Activated CD4-positive, alpha-beta T cell treated with anti-CD3 and anti-CD28 coated beads, Interleukin-2, Interleukin-4, amounts not matched to agents 100 ng/mL and 50 ng/mL, durations not matched to agents 16 hours and 8 hours (primary cell): ENCODE data around the gene OR1F1.
"Not testable (repeated sequence)": the region's sequence is repeated elsewhere in the genome, so short reads cannot be mapped to it uniquely, and the experiment has no call there.

Experiments
- DNase-seq: peaks from one replicate; pipeline ENCODE4 v3.0.0-alpha.2; 2020; ENCODE audit warnings: low spot score

Gene OR1F1

DNA sequence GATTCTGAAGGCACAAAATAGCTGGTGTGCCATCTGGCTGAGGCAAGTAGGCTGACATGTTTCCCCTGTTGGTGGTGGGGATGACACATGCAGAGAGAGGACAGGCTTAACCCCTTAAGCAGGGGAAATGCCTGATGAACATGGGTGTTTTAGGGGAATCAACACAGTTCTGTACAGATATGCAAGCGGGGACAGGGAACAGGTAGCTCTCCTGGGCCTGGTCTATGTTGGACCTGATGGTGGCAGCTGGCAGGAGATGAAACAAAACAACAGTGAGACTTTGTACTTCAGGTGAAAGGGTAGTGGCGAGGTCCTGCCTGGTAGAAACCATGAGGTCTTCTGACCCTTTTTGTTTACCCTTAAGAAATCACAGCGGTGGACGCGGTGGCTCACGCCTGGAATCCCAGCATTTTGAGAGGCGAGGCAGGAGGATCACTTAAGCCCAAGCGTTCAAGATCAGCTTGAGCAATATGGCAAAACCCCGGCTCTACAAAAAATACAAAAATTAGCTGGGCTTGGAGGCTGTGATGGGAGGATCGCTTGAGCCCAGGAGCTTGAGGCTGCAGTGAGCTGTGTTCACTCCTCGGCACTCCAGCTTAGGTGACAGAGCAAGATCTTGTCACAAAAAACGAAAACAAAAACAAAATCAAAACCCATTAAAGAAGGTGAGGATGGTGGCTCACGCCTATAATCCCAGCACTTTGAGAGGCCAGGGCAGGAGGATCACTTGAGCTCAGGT is 10.5 kb downstream of the OR1F1 start:
- no peak for DNase-seq

DNA sequence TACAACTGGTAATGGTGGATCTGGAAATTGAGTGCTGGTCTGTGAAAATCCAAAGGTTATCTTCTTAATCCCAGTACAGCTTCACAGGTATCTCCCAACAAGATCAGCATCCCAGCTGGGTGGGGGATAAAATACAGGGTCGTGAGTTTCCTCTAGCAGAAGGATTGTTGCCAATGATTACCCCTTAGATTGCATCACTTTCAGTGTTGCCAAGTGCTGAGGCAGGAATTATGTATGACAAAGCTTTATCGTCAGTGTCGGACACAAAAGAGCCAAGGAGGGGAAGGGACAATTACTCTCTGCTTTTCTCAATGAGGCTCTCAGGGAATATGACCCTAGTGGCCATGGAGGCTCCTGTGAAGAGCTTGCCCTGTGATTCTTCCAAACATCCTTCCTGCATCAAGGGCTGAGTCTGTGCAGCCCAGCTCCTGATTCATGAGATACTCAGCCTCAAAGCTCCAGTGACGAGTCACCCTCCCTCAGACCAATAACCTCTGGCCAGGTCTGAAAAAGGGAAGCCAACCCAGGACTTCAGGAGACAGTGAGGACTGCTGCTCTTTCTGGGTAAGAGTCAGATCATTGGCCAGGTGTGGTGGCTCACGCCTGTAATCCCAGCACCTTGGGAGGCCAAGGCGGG is 15.0 kb downstream of the OR1F1 start:
- DNase-seq = no peak

DNA sequence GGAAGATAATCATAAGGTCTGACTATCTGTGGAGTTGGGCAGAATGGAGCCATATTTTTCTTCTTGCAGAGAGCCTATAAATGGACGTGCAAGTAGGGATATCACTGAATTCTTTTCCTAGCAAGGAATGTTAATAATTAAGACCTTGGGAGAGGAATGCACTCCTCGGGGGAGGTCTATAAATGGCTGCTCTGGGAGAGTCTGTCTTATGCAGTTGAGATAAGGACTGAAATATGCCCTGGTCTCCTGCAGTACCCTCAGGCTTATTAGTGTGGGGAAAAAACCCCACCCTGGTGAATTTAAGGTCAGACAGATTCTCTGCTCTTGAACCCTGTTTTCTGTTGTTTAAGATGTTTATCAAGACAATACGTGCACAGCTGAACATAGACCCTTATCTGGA is 17.9 kb downstream of the OR1F1 start:
- not testable (repeated sequence) for DNase-seq

DNA sequence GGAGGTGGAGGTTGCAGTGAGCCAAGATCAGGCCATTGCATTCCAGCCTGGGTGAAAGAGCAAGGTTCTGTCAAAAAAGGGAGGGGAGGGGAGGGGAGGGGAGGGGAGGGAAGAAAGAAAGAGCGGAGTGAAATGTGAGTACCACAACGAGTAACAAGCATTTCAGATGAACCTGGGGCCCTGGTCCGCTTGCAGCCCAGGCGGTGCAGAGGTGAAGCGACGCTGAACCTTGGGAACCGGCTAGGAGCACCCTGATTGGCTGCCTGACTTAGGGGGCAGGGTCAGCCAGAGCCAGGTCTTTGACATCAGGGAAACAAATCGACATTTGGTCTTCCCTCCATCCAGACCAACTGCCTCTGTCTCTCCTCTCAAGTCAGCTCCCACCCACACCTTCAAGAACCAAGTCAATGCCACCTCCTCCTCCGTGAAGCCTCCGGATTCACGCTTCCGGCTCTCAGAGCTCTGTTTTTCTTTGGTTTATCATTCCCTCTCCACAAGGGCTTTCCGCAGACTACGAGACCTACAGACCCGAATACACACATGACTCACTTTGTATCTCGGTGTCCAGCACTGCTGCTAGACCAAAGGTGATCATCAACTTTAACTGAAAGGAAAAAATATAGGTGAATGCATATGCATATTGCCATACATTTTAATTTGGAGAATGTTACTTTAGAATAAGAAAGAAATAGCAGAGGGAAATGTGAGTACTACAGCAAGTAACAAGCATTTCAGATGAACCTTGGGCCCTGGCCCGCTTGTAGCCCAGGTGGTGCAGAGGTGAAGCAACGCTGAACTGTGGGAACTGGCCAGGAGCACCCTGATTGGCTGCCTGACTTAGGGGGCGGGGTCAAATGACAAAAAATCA is 19.3 kb downstream of the OR1F1 start:
- no peak for DNase-seq

DNA sequence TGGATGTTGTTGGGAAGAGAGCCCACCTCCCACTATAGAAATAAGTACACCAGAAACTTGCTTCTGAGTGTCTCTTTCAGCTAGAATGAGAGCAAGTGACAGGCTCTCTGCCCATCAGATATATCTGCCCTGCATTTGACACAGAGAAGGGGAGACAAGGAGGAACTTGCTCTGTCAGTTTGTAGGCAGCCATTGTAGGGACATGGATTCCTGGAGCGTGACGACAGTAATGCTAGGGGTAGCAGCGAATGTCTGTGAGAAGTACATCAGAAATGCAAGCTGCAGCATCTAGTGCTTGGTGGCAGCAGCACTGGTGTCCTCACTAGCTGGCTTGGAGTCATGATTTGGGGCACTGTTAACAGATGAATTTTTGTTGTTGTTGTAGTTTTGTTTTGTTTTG is 24.0 kb downstream of the OR1F1 start:
- no peak for DNase-seq

GRCh38 chr16:3212567-3212966 is 24.6 kb downstream of the OR1F1 start:
- no peak for DNase-seq

DNA sequence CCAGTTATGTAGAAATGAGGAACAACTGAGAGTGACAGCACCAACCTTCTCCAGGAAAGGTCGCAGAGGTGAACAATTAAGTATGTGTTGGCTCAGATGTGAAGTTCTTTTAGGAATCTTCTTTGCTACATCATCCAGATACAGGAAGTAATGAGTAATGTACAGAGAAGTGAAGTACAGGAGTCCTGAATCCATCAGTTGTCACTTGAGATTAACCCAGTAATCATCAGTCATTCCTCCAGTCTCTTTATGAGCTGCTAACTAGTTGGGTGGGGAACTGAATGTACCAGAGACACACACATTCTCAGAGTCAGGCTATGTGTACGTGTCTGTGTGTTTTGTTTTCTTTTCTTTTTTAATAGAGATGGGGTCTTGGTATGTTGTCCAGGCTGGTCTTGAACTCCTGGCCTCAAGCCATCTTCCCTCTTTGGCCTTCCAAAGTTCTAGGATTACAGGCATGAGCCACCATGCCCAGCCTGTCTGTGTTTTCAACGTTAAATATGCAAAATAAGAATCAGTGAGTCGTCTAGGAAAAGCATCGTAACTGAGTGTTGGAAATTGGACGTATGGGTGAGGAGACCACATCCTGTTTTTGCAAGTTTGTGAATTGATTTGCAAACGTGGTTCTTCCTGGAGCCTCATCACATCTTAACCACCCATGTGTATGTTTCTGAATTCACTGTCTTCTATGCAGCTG is 27.0 kb downstream of the OR1F1 start:
- DNase-seq = peak; percentile 49

GRCh38 chr16:3215601-3216262 is 27.7 kb downstream of the OR1F1 start:
- DNase-seq = no peak

DNA sequence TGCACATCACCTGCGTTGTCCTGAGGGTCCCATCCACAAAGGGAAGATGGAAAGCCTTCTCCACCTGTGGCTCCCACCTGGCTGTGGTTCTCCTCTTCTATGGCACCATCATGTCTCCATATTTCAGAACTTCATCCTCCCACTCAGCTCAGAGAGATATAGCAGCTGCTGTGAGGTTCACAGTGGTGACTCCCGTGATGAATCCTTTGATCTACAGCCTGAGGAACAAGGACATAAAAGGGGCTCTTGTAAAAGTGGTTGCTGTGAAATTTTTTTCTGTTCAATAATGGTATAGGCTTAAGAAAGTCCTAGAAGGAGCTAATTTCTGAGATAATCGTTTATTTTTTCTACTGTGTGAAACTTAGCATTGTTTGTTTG is 28.2 kb downstream of the OR1F1 start:
- no peak for DNase-seq

DNA sequence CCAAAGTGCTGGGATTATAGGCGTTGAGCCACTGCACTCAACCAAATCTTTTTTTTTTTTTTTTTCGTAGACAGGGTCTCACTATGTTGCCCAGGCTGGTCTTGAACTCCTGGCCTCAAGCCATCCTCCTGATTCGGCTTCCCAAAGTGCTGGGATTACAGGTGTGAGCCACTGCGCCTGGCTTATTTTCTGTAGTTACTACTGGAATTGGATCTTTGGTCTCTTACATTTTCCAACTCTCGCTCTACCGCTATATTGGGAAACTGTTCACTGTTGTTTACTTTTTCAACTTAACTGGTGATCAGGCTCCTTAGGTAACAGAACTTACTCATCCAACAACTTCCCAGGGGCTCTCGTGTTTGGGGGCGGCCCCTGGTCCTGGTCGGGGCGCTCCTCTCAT is 32.8 kb downstream of the OR1F1 start:
- DNase-seq = no peak

GRCh38 chr16:3223913-3224515 is 36.0 kb downstream of the OR1F1 start:
- DNase-seq = no peak

DNA sequence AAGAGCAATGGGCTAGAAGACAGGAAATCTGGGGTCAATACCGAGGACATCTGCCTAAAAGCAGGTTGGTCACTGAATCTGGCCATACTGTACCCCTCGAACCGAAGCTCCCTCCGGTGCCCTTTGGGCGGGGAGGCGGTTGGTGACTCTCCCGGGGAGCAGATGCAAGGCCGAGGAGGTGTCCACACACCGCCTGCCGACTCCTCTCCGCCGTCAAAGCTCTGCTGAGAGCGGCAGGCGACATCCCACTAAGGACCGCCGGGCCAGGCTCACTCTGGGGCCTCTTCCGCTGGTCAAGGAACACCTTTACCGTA is 46.5 kb downstream of the OR1F1 start:
- DNase-seq = peak; percentile 15

GRCh38 chr16:3234857-3235561 is 47.0 kb downstream of the OR1F1 start, which contains the start of gene ZNF200:
Gene ZNF200, minus strand, starts transcription at chr16:3235158. Its CDS starts 1,403 bp downstream, at chr16:3233755.
- DNase-seq = peak; percentile 95

DNA sequence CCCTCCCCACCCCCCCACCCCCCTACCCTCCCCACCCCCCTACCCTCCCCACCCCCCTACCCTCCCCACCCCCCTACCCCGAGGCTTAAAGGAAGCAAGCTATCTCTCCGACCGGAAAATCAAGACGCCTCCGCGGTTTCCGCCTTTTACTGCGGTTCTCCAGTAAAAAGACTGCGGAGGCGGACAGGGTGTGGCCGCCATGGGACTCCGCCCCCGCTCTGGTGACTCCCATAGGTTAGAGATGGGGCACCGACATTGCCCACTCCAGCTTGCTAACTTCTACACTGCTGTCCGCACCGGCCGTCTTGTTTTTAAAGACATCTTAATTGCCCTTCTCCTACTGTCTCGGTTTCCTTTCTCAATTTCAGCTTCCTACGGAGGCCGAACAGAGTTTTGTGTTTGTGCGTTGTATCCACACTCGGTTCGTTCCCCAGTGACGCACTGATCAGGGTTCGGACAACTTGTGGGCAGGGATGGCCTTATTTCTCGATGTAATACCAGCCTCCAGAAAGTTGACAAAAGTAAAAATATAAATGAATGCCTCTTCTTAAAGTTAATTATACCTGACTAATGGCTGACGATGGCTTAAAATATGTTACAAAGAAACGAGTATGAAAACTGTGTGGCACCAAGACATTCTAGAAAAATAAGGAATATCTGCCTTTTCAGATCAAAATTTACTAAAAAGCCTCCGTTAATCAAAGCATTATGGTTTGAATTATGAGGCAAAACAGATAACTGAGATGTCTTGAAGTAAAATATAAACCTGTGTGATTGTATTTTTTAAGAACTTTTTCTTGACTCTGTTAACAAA is 48.1 kb downstream of the OR1F1 start:
- no peak for DNase-seq

DNA sequence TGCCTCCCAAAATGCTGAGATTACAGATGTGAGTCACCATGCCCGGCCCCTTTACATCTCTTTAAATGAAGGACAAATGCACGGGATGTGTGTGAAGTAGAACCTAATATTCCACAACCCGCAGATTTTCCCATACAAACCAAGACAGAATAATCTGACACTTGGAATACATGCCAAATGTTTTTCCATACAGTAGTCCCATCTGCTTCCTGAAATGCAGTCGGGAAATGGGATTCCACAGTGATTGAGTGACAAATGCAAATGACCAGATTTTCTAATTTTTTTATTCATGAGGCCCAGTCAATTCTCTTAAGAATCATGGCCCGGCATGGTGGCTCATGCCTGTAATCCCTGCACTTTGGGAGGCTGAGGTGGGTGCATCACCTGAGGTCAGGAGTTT is 53.8 kb downstream of the OR1F1 start:
- no peak for DNase-seq

GRCh38 chr16:3242709-3243108 is 54.7 kb downstream of the OR1F1 start:
- no peak for DNase-seq

- DNase-seq = no peak
These were observed 55.9 kb downstream of the OR1F1 start for GRCh38 chr16:3243882-3244281.

DNA sequence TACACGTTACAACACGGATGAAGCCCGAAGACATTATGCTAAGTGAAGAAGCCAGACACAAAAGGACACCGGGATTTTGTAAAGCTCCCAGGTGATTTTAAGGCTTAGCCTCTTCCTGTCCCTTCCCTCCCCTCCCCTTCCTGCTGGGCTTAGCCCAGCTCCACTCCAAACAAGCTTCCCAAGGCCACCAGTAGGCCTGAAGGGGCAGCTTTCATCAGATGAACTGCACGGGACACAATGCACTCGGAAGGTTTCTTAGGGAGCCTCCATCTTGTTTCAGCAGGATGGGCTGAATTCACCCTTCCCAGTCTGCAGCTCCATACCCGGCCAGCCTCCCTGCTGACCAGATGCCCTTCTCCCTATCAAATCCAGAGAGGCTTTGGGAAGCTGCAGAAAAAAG is 58.0 kb downstream of the OR1F1 start:
- DNase-seq = no peak

GRCh38 chr16:3246876-3247275 is 58.9 kb downstream of the OR1F1 start:
- no peak for DNase-seq

GRCh38 chr16:3248596-3248995 is 60.6 kb downstream of the OR1F1 start:
- no peak for DNase-seq
